Testis (tissue), 3 donors: ENCODE data around the gene NOP16. TPM values are rescaled to one million over a fixed set of nuclear protein-coding genes. Genes with fewer than 3 reads are reported as not detected.
A peak's percentile ranks its signal among the peaks of the same experiment; 100 is the strongest.

Source experiments
- DNase-seq: peaks from one replicate; pipeline ENCODE4 v3.0.0-alpha.2; 2019
- H3K27ac ChIP-seq, 2 donors: fragments of 200-600 bp; sonication (generic); one replicate each; pipeline ENCODE4 v1.5.1; 2019
- H3K27me3 ChIP-seq: fragments of 200-600 bp; sonication (generic); one replicate; pipeline ENCODE4 v1.5.1; 2019
- H3K36me3 ChIP-seq: fragments of 200-600 bp; sonication (generic); one replicate; pipeline ENCODE4 v1.5.1; 2017; ENCODE audit warnings: low read depth; ENCODE audit errors: missing control alignments
- H3K4me1 ChIP-seq: fragments of 200-600 bp; sonication (generic); one replicate; pipeline ENCODE4 v1.5.1; 2019
- H3K4me3 ChIP-seq, 2 donors: fragments of 200-600 bp; sonication (generic); one replicate each; pipeline ENCODE4 v1.5.1; 2017 to 2019
- H3K9me3 ChIP-seq: fragments of 200-600 bp; sonication (generic); one replicate; pipeline ENCODE4 v1.5.1; 2017
- CTCF ChIP-seq, 3 experiments: fragments of 450-650 bp in 2 of 3; fragments of 200-600 bp in 1 of 3; sonication (generic) in 1 of 3; IDR thresholded peaks; one replicate each; pipeline ENCODE4 v1.5.1; 2016 to 2019; ENCODE audit warnings: antibody characterized with exemption in 3 of 3, mild to moderate bottlenecking in 2 of 3, moderate library complexity in 1 of 3
- POLR2A ChIP-seq: fragments of 450-650 bp; IDR thresholded peaks from one replicate; pipeline ENCODE4 v1.6.1; 2017; ENCODE audit warnings: antibody characterized with exemption, mild to moderate bottlenecking, moderate library complexity
- WGBS, 2 donors: methylation state at CpG; one replicate each; pipeline ENCODE4 v1.1.5; 2018; 5-methylcytosine and 5-hydroxymethylcytosine counted together
- intact Hi-C: fragments of 100-400 bp; cut with DNase I; formaldehyde crosslinking; loops from one replicate; pipeline ENCODE4 v1.15.1; 2023; ENCODE audit warnings: low total_unique reads
- polyA plus RNA-seq: library from polyadenylated mRNA; stranded (reverse); fragments of 350-450 nt; fragmentation: Illumina TruSeq; extraction: RNeasy Lipid Tissue Mini Kit (QIAGEN cat#74804); gene quantifications from one replicate; pipeline ENCODE4 v1.2.3, GENCODE V29; 2014; ENCODE audit warnings: low read depth, low replicate concordance; ENCODE audit not compliant: insufficient read depth
- total RNA-seq, 2 donors: library from RNA; depleted of rRNA; stranded (reverse); fragments of >200 nt; gene quantifications; one replicate each; pipeline ENCODE4 v1.2.3, GENCODE V29; 2016

NOP16 gene
- total and polyA plus RNA-seq, 3 donors from 2014 or later, result 19.1 to 23.6 (median 19.2) TPM

GRCh38 chr5:176360894-176361436 lies 27.4 kb downstream of the NOP16 start:
- intact Hi-C loops, result no loop called here
- peak overlapping the region; percentile 72 to 73 for H3K27ac ChIP-seq
- H3K27me3 ChIP-seq, result no peaks in the 10 kb centered on the region
- peaks cover 9% of the 10 kb centered on the region for H3K4me1 ChIP-seq
- no peaks in the 10 kb centered on the region for H3K36me3 ChIP-seq
- peak; percentile 38 for DNase-seq
- peak overlapping the region; percentile 94 to 98 for H3K4me3 ChIP-seq
- WGBS, 2 donors, result 1% methylated on average over 25 to 26 of the region's 27 CpGs
- no peaks in the 10 kb centered on the region for H3K9me3 ChIP-seq
- TF ChIP-seq CTCF (IDR thresholded peaks at IDR 0.05) (no peak), POLR2A (no peak)

GRCh38 chr5:176359658-176360057 lies 28.7 kb downstream of the NOP16 start:
- Histone ChIP-seq H3K9me3 (no peaks in the 10 kb centered on the region), H3K27me3 (no peaks in the 10 kb centered on the region), H3K36me3 (no peaks in the 10 kb centered on the region), H3K4me3 (no peak overlapping the region), H3K27ac (no peak overlapping the region), H3K4me1 (peaks cover 9% of the 10 kb centered on the region)
- DNase-seq, result no peak
- TF ChIP-seq POLR2A (no peak), CTCF (IDR thresholded peaks at IDR 0.05) (no peak)
- intact Hi-C loops, result no loop called here
- 37 to 45% methylated on average over 4 of the region's 4 CpGs for WGBS, 2 donors

- peaks cover 9% of the 10 kb centered on the region for H3K4me1 ChIP-seq
- no peak overlapping the region for H3K4me3 ChIP-seq
- WGBS, 2 donors, result 86 to 92% methylated on average over 3 of the region's 3 CpGs
- no peaks in the 10 kb centered on the region for H3K27me3 ChIP-seq
- no peak for DNase-seq
- H3K9me3 ChIP-seq, result no peaks in the 10 kb centered on the region
- intact Hi-C loops, result no loop called here
- H3K36me3 ChIP-seq, result no peaks in the 10 kb centered on the region
- no peak overlapping the region for H3K27ac ChIP-seq
- no peak for TF ChIP-seq POLR2A
- no peak for TF ChIP-seq CTCF (IDR thresholded peaks at IDR 0.05)
Measured at GRCh38 chr5:176356179-176356566, 32.2 kb downstream of the NOP16 start.

- Histone ChIP-seq H3K27me3 (no peaks in the 10 kb centered on the region), H3K27ac (no peak overlapping the region), H3K4me3 (no peak overlapping the region), H3K36me3 (no peaks in the 10 kb centered on the region), H3K4me1 (peaks cover 9% of the 10 kb centered on the region), H3K9me3 (no peaks in the 10 kb centered on the region)
- DNase-seq, result no peak
- intact Hi-C loops, result no loop called here
- no peak for TF ChIP-seq POLR2A
- TF ChIP-seq CTCF (IDR thresholded peaks at IDR 0.05), result no peak
- WGBS, 2 donors, result 88 to 92% methylated on average over 14 to 16 of the region's 16 CpGs
Measured at GRCh38 chr5:176355400-176356178, 32.8 kb downstream of the NOP16 start.

GRCh38 chr5:176353533-176353932 lies 34.9 kb downstream of the NOP16 start:
- intact Hi-C loops, result no loop called here

More at GRCh38 chr5:176353533-176353932, 34.9 kb downstream of the NOP16 start:
- H3K9me3 ChIP-seq, result no peaks in the 10 kb centered on the region
- no peaks in the 10 kb centered on the region for H3K36me3 ChIP-seq
- no peak overlapping the region for H3K27ac ChIP-seq
- H3K4me3 ChIP-seq, result no peak overlapping the region
- DNase-seq, result no peak
- TF ChIP-seq CTCF (IDR thresholded peaks at IDR 0.05) (no peak), POLR2A (no peak)
- no peaks in the 10 kb centered on the region for H3K27me3 ChIP-seq
- H3K4me1 ChIP-seq, result no peaks in the 10 kb centered on the region
- 91 to 94% methylated on average over 4 of the region's 4 CpGs for WGBS, 2 donors
